Measurements from ENCODE around the gene SMIM27.
"Not testable (repeated sequence)": the region's sequence is repeated elsewhere in the genome, so short reads cannot be mapped to it uniquely, and the experiment has no call there.

The SMIM27 gene

GRCh38 chr9:32552172-32552872 is at the start of gene SMIM27, which contains the start of gene TOPORS:
SMIM27 (plus strand) TSS chr9:32552327; CDS start chr9:32552435, 108 bp downstream.
TOPORS (minus strand) TSS chr9:32552586; CDS start chr9:32552436, 150 bp downstream.
- DNase-seq, result peak; percentile 60 to 86

- DNase-seq, result peak; percentile 29 to 81
These were observed 49.7 kb upstream of the SMIM27 start for GRCh38 chr9:32502464-32502863.

GRCh38 chr9:32503008-32503407 is 49.1 kb upstream of the SMIM27 start:
- DNase-seq, result no peak

- no peak for DNase-seq
These were observed 43.4 kb upstream of the SMIM27 start for GRCh38 chr9:32508728-32509127.

GRCh38 chr9:32516241-32516640 is 35.9 kb upstream of the SMIM27 start:
- DNase-seq, result no peak

- DNase-seq, result no peak
These were observed 33.9 kb upstream of the SMIM27 start for GRCh38 chr9:32518276-32518675.

- DNase-seq, result no peak
These were observed 28.2 kb upstream of the SMIM27 start for GRCh38 chr9:32523910-32524309.

GRCh38 chr9:32524558-32524891 is 27.6 kb upstream of the SMIM27 start:
- not testable (repeated sequence) for DNase-seq

GRCh38 chr9:32524892-32525708 is 27.0 kb upstream of the SMIM27 start:
- peak in 1 of 2 experiments; percentile 9 for DNase-seq

- DNase-seq, result no peak
These were observed 26.5 kb upstream of the SMIM27 start for GRCh38 chr9:32525709-32526030.

GRCh38 chr9:32526041-32526706 is 26.0 kb upstream of the SMIM27 start, which contains the start of gene RIGI:
RIGI (minus strand) TSS chr9:32526196; CDS start chr9:32526166, 30 bp downstream.
- peak; percentile 64 to 92 for DNase-seq

- no peak for DNase-seq
These were observed 25.4 kb upstream of the SMIM27 start for GRCh38 chr9:32526707-32527048.

- DNase-seq, result no peak
These were observed 18.8 kb upstream of the SMIM27 start for GRCh38 chr9:32533336-32533735.

- DNase-seq, result no peak
These were observed 18.3 kb upstream of the SMIM27 start for GRCh38 chr9:32533816-32534215.

GRCh38 chr9:32543047-32543446 is 9.1 kb upstream of the SMIM27 start:
- DNase-seq, result no peak

- no peak for DNase-seq
These were observed 6.2 kb upstream of the SMIM27 start for GRCh38 chr9:32545884-32546283.

GRCh38 chr9:32548213-32548612 is 3.9 kb upstream of the SMIM27 start:
- not testable (repeated sequence) for DNase-seq

GRCh38 chr9:32550150-32550561 is 2.0 kb upstream of the SMIM27 start:
- peak in 1 of 2 experiments; percentile 1 for DNase-seq

- DNase-seq, result peak; percentile 40 to 86
These were observed 1.4 kb upstream of the SMIM27 start for GRCh38 chr9:32550562-32551275.

GRCh38 chr9:32551276-32552051 is 663 bp upstream of the SMIM27 start:
- DNase-seq, result peak; percentile 18 to 29

GRCh38 chr9:32554107-32554506 is 2.0 kb downstream of the SMIM27 start:
- DNase-seq, result no peak

- no peak for DNase-seq
These were observed 2.5 kb downstream of the SMIM27 start for GRCh38 chr9:32554591-32554990.

Measured in SW 1271 (cell line).